ENCODE measurements around the gene FAM120B. TPM values are rescaled to one million over a fixed set of nuclear protein-coding genes. Genes with fewer than 3 reads are reported as not detected.

The FAM120B gene
- total RNA-seq, 1 experiment from 2014 or later = 25.2 TPM

DNA sequence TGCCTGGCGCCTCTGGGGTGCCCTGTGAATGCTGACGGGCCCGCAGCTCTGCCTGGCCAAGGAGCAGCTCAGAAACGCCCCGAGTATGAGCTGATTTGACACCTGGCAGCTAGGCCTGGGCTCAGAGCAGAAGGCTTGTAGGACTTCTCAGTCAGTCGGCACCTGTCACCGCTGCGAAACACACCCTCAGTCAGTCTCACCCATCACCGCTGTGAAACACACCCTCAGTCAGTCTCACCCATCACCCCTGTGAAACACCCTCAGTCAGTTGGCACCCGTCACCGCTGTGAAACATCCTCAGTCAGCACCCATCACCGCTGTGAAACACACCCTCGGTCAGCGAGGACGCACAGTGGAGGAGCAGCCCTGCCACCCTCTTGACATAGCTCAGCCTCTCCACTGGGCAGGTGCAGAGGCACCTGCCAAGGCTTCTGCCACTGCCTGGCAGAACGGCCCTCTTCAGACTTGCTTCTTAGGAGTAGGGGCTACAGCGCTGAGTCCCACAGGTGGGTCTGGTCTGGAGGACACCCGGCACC is 137.6 kb downstream of the FAM120B start:
- no peak overlapping the region for H3K27ac ChIP-seq (ENCODE audit: low read depth, low read length)
- no peak overlapping the region for H3K4me3 ChIP-seq (replicated peaks in 1 of 2; ENCODE audit: low read depth in 1 of 2, low read length in 2 of 2)
- H3K9me3 ChIP-seq (ENCODE audit: control insufficient read depth in 1 of 2, insufficient read depth in 1 of 2, low read depth in 1 of 2, low read length in 2 of 2) = no peaks in the 10 kb centered on the region
- H3K79me2 ChIP-seq (ENCODE audit: insufficient read depth, low read length) = no peaks in the 10 kb centered on the region
- no peaks in the 10 kb centered on the region for H3K36me3 ChIP-seq (ENCODE audit: control insufficient read depth in 1 of 2, insufficient read depth in 2 of 2, low read length in 2 of 2)
- no peak overlapping the region for H2AFZ ChIP-seq (ENCODE audit: low read depth, low read length, poor library complexity, severe bottlenecking)
- intact Hi-C loops (cut with micrococcal nuclease) = no loop called here
- no peaks in the 10 kb centered on the region for H3K27me3 ChIP-seq (ENCODE audit: insufficient read depth, low read length)
- ChIA-PET CTCF (no interaction called here), POLR2A (no interaction called here), RAD21 (ENCODE audit: low non-redundant PET in 1 of 2, low total read pairs in 2 of 2, uncharacterized antibody in 2 of 2, unreplicated experiment in 2 of 2) (no interaction called here)
- H3K4me2 ChIP-seq (ENCODE audit: low read length) = no peak overlapping the region
- ATAC-seq (no peak), DNase-seq (ENCODE audit: low read depth, low spot score) (no peak)
- H3K9ac ChIP-seq (ENCODE audit: low read length) = no peak overlapping the region
- no peaks in the 10 kb centered on the region for H4K20me1 ChIP-seq (ENCODE audit: insufficient read depth)
- TF ChIP-seq EGR1 (IDR thresholded peaks at IDR 0.05; ENCODE audit: low read depth) = no peak
- TF ChIP-seq ZBTB33 (IDR thresholded peaks at IDR 0.05; ENCODE audit: extremely low read depth, insufficient replicate concordance, low read length) = no peak
- TF ChIP-seq EZH2 (IDR thresholded peaks at IDR 0.05) = no peak
- TF ChIP-seq EZH2phosphoT487 (IDR thresholded peaks at IDR 0.05; ENCODE audit: borderline replicate concordance) = no peak
- TF ChIP-seq ATF3 (IDR thresholded peaks at IDR 0.05) = no peak
- BruUV-seq (replicated peaks) = no TSS peak
- H3K9me2 ChIP-seq (ENCODE audit: insufficient read depth) = no peaks in the 10 kb centered on the region
- H3K4me1 ChIP-seq (ENCODE audit: control insufficient read depth in 1 of 2, insufficient read depth in 2 of 2, low read length in 2 of 2) = no peaks in the 10 kb centered on the region

DNA sequence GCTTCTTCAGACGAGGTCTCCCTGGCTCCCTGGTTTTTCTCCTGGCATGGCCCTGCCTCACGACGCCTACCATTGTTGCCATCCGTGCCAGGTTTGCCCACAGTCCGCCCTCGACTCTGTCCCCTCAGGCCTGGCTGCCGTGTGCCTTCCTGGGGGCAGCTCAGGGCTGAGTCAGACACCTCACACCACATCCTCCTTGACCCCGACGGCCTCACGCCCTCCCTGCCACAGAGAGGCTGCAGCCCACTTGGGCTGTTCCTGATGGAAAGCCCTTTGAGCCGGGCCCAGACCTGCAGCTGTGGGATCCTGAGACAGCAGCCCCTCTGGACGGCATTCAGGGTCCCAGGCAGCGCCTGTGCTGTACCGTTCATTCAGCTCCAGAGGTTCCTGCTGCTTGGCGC is 138.3 kb downstream of the FAM120B start:
- Histone ChIP-seq H2AFZ (ENCODE audit: low read depth, low read length, poor library complexity, severe bottlenecking) (no peak overlapping the region), H3K36me3 (ENCODE audit: control insufficient read depth in 1 of 2, insufficient read depth in 2 of 2, low read length in 2 of 2) (no peaks in the 10 kb centered on the region), H3K79me2 (ENCODE audit: insufficient read depth, low read length) (no peaks in the 10 kb centered on the region), H3K4me3 (replicated peaks in 1 of 2; ENCODE audit: low read depth in 1 of 2, low read length in 2 of 2) (no peak overlapping the region), H4K20me1 (ENCODE audit: insufficient read depth) (no peaks in the 10 kb centered on the region), H3K27ac (ENCODE audit: low read depth, low read length) (no peak overlapping the region), H3K27me3 (ENCODE audit: insufficient read depth, low read length) (no peaks in the 10 kb centered on the region), H3K9ac (ENCODE audit: low read length) (no peak overlapping the region), H3K9me2 (ENCODE audit: insufficient read depth) (no peaks in the 10 kb centered on the region), H3K4me1 (ENCODE audit: control insufficient read depth in 1 of 2, insufficient read depth in 2 of 2, low read length in 2 of 2) (no peaks in the 10 kb centered on the region), H3K4me2 (ENCODE audit: low read length) (no peak overlapping the region), H3K9me3 (ENCODE audit: control insufficient read depth in 1 of 2, insufficient read depth in 1 of 2, low read depth in 1 of 2, low read length in 2 of 2) (no peaks in the 10 kb centered on the region)
- CTCF ChIA-PET = no interaction called here
- RAD21 ChIA-PET (ENCODE audit: low non-redundant PET in 1 of 2, low total read pairs in 2 of 2, uncharacterized antibody in 2 of 2, unreplicated experiment in 2 of 2) = no interaction called here
- DNase-seq (ENCODE audit: low read depth, low spot score) (no peak), ATAC-seq (no peak)
- POLR2A ChIA-PET = no interaction called here
- intact Hi-C loops (cut with micrococcal nuclease) = no loop called here
- TF ChIP-seq, protein P1, sequence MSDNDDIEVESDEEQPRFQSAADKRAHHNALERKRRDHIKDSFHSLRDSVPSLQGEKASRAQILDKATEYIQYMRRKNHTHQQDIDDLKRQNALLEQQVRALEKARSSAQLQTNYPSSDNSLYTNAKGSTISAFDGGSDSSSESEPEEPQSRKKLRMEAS (IDR thresholded peaks at IDR 0.05) = no peak
- TF ChIP-seq ATF3 (IDR thresholded peaks at IDR 0.05) = no peak
- no peak for TF ChIP-seq FOSL1 (IDR thresholded peaks at IDR 0.05; ENCODE audit: low read depth)
- no peak for TF ChIP-seq RAD21 (IDR thresholded peaks at IDR 0.05; ENCODE audit: low read depth)
- TF ChIP-seq ELF1 (IDR thresholded peaks at IDR 0.05; ENCODE audit: borderline replicate concordance, low read depth) = no peak
- no peak for TF ChIP-seq ZFX (IDR thresholded peaks at IDR 0.05)
- no peak for TF ChIP-seq ZNF274 (IDR thresholded peaks at IDR 0.05; ENCODE audit: low read depth, low read length)
- no peak for TF ChIP-seq EZH2phosphoT487 (IDR thresholded peaks at IDR 0.05; ENCODE audit: borderline replicate concordance)
- no peak for TF ChIP-seq YY1 (IDR thresholded peaks at IDR 0.05; ENCODE audit: extremely low read depth, insufficient replicate concordance, low read depth, low read length)
- no peak for TF ChIP-seq CBX3 (IDR thresholded peaks at IDR 0.05; ENCODE audit: low read depth)
- TF ChIP-seq ZBTB33 (IDR thresholded peaks at IDR 0.05; ENCODE audit: extremely low read depth, insufficient replicate concordance, low read length) = no peak
- BruUV-seq (replicated peaks) = no TSS peak

All from HCT116 (cell line).